Gastroesophageal sphincter (tissue), 4 donors: ENCODE data around the gene BTBD9. TPM values are rescaled to one million over a fixed set of nuclear protein-coding genes. Genes with fewer than 3 reads are reported as not detected.

Experiments used
- ATAC-seq: fragments of 150-250 bp; one replicate; pipeline ENCODE4 v1.9.1; 2016; ENCODE audit warnings: mild to moderate bottlenecking, moderate library complexity
- H3K27ac ChIP-seq, 4 donors: fragments of 200-600 bp; sonication (generic) in 3 of 4; 1 replicate in 3 of 4; 2 replicates in 1 of 4; pipeline ENCODE4 v1.5.1; 2016 to 2019
- H3K27me3 ChIP-seq: fragments of 200-600 bp; sonication (generic); one replicate; pipeline ENCODE4 v1.5.1; 2019
- H3K36me3 ChIP-seq, 2 donors: fragments of 200-600 bp; sonication (generic); one replicate each; pipeline ENCODE4 v1.5.1; 2019; ENCODE audit warnings: control low read depth in 1 of 2
- H3K4me1 ChIP-seq, 3 donors: fragments of 200-600 bp; sonication (generic); 1 replicate in 2 of 3; 2 replicates in 1 of 3; pipeline ENCODE4 v1.5.1; 2016 to 2019; ENCODE audit warnings: control low read depth in 2 of 3
- H3K4me3 ChIP-seq, 2 donors: fragments of 200-600 bp; sonication (generic); one replicate each; pipeline ENCODE4 v1.5.1; 2019; ENCODE audit warnings: mild to moderate bottlenecking in 1 of 2, moderate library complexity in 1 of 2
- H3K9me3 ChIP-seq, 3 donors: fragments of 200-600 bp; sonication (generic); one replicate each; pipeline ENCODE4 v1.5.1; 2017 to 2019; ENCODE audit warnings: control low read depth in 2 of 3
- CTCF ChIP-seq, 4 experiments: fragments of 200-600 bp in 2 of 4; fragments of 450-650 bp in 2 of 4; sonication (generic) in 1 of 4; IDR thresholded peaks; one replicate each; pipeline ENCODE4 v1.5.1; 2017 to 2019; ENCODE audit warnings: antibody characterized with exemption in 4 of 4, mild to moderate bottlenecking in 2 of 4, moderate library complexity in 2 of 4
- EP300 ChIP-seq: sonication (generic); formaldehyde crosslinking; IDR thresholded peaks from one replicate; pipeline ENCODE4 v1.6.1; 2017; ENCODE audit warnings: antibody characterized with exemption, mild to moderate bottlenecking
- POLR2A ChIP-seq, 2 donors: fragments of 450-650 bp; IDR thresholded peaks; one replicate each; pipeline ENCODE4 v1.6.1; 2017; ENCODE audit warnings: antibody characterized with exemption in 2 of 2, mild to moderate bottlenecking in 2 of 2, moderate library complexity in 1 of 2
- POLR2AphosphoS5 ChIP-seq: sonication (generic); formaldehyde crosslinking; IDR thresholded peaks from one replicate; pipeline ENCODE4 v1.6.1; 2017; ENCODE audit warnings: antibody characterized with exemption
- WGBS, 2 donors: methylation state at CpG; one replicate each; pipeline ENCODE4 v1.1.5; 2018; ENCODE audit warnings: low coverage in 1 of 2; 5-methylcytosine and 5-hydroxymethylcytosine counted together
- total RNA-seq, 4 donors: library from RNA; depleted of rRNA; stranded (reverse); fragments of >200 nt; gene quantifications; one replicate each; pipeline ENCODE4 v1.1.0, GENCODE V29; 2016

The BTBD9 gene
- total RNA-seq, 4 donors from 2014 or later = 11.3 to 18.9 (median 13.8) TPM

DNA sequence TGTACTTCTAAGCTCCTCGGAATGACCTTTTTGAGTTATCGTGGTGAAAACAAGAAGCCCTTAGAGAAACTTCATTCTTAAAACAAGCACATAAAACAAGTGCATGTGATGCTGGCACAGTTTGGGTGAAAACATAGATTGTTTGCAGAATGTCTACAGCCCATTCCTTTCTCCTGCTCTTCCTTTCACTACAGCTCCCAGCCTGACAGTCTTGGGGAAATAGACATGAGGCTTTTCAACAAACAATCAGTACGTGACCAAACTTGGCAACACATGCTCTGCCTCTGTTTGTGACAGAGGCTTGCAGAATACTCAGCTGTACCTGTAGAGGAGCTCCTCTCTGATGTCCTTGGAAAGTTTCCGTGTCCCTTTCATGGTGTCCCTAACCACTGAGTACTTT lies 498.6 kb downstream of the BTBD9 start:
- Histone ChIP-seq H3K4me3 (no peak overlapping the region), H3K36me3 (peaks cover 0 to 23% of the 10 kb centered on the region in 2 donors), H3K27ac (no peak overlapping the region), H3K9me3 (no peaks in the 10 kb centered on the region), H3K27me3 (no peaks in the 10 kb centered on the region), H3K4me1 (peaks cover 0 to 40% (median 0%) of the 10 kb centered on the region in 3 donors)
- WGBS, 2 donors = 64 to 78% methylated on average over 3 to 4 of the region's 4 CpGs
- no peak for ATAC-seq
- TF ChIP-seq POLR2A (IDR thresholded peaks at IDR 0.05) = no peak
- TF ChIP-seq EP300 = no peak
- TF ChIP-seq CTCF (IDR thresholded peaks at IDR 0.05) = no peak
- TF ChIP-seq POLR2AphosphoS5 = no peak

GRCh38 chr6:38138374-38138773 lies 501.4 kb downstream of the BTBD9 start:
- Histone ChIP-seq H3K4me1 (peaks cover 0 to 41% (median 0%) of the 10 kb centered on the region in 3 donors), H3K36me3 (peaks cover 0 to 12% of the 10 kb centered on the region in 2 donors), H3K27me3 (no peaks in the 10 kb centered on the region), H3K9me3 (no peaks in the 10 kb centered on the region), H3K27ac (no peak overlapping the region), H3K4me3 (no peak overlapping the region)
- WGBS, 2 donors = 88 to 93% methylated on average over 4 to 5 of the region's 5 CpGs
- TF ChIP-seq POLR2AphosphoS5 (no peak), POLR2A (IDR thresholded peaks at IDR 0.05) (no peak), CTCF (IDR thresholded peaks at IDR 0.05) (no peak), EP300 (no peak)
- ATAC-seq = no peak

GRCh38 chr6:38137608-38138265 lies 502.0 kb downstream of the BTBD9 start:
- WGBS, 2 donors = 89 to 90% methylated on average over 4 to 8 of the region's 8 CpGs
- no peak overlapping the region for H3K27ac ChIP-seq
- no peaks in the 10 kb centered on the region for H3K9me3 ChIP-seq
- H3K27me3 ChIP-seq = no peaks in the 10 kb centered on the region
- H3K4me1 ChIP-seq = peaks cover 0 to 35% (median 0%) of the 10 kb centered on the region in 3 donors
- no peak for ATAC-seq
- H3K4me3 ChIP-seq = no peak overlapping the region
- no peak for TF ChIP-seq POLR2AphosphoS5
- TF ChIP-seq EP300 = no peak
- TF ChIP-seq CTCF (IDR thresholded peaks at IDR 0.05) = no peak
- TF ChIP-seq POLR2A (IDR thresholded peaks at IDR 0.05) = no peak
- H3K36me3 ChIP-seq = peaks cover 0 to 9% of the 10 kb centered on the region in 2 donors

DNA sequence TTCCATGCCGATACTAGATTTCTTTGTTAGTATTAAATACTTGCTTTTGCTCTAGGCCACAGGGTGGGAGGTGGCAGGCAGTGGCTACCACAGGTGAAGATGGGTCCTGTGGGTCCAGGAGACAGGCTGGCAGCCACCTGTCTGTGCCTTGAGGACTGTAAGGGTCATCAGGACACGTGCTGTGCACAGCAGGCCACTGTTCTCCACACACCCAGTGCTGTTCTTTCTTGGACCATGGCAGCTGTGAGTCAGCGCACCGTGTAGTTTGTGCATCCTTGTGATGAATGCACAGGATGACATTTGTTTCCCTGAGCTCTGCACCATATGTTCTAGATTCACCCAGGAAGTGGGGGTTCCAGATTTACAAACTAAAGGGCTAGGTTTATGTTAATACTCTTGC lies 503.2 kb downstream of the BTBD9 start:
- Histone ChIP-seq H3K4me1 (peaks cover 0 to 33% (median 2%) of the 10 kb centered on the region in 3 donors), H3K36me3 (no peaks in the 10 kb centered on the region), H3K9me3 (no peaks in the 10 kb centered on the region), H3K27ac (no peak overlapping the region), H3K27me3 (no peaks in the 10 kb centered on the region), H3K4me3 (no peak overlapping the region)
- ATAC-seq = no peak
- WGBS, 2 donors = 88 to 93% methylated on average over 2 of the region's 4 CpGs
- TF ChIP-seq EP300 (no peak), POLR2AphosphoS5 (no peak), POLR2A (IDR thresholded peaks at IDR 0.05) (no peak), CTCF (IDR thresholded peaks at IDR 0.05) (no peak)

DNA sequence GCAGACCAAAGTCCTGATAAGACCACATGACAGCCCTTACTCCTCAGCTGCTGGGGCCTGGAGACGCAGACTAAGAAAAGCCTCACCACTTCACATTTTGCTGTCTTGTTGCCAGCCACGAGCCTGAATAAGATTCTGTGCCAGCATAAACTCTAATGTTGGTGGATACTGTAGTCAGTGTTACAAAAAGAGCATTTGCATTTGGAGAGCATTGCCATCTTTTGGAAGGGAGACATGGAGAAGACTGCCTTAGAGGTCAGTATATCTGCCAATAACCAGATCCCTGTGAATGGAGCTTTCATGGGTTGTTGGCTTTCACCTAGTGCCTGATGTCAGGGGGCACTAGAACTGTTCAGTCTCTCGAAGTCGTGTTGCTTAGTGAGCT lies 505.0 kb downstream of the BTBD9 start:
- no peak overlapping the region for H3K27ac ChIP-seq
- H3K4me1 ChIP-seq = peaks cover 0 to 24% (median 4%) of the 10 kb centered on the region in 3 donors
- TF ChIP-seq CTCF (IDR thresholded peaks at IDR 0.05) = no peak
- no peak for TF ChIP-seq POLR2A (IDR thresholded peaks at IDR 0.05)
- no peak for TF ChIP-seq EP300
- TF ChIP-seq POLR2AphosphoS5 = no peak
- no peaks in the 10 kb centered on the region for H3K27me3 ChIP-seq
- H3K4me3 ChIP-seq = no peak overlapping the region
- no peak for ATAC-seq
- no peaks in the 10 kb centered on the region for H3K36me3 ChIP-seq
- no peaks in the 10 kb centered on the region for H3K9me3 ChIP-seq
- 38% methylated on average over 2 of the region's 4 CpGs; no CpG with 5 or more reads in 1 of the 2 donors for WGBS, 2 donors
